ENCODE measurements around the gene NCKAP5L.

DNA sequence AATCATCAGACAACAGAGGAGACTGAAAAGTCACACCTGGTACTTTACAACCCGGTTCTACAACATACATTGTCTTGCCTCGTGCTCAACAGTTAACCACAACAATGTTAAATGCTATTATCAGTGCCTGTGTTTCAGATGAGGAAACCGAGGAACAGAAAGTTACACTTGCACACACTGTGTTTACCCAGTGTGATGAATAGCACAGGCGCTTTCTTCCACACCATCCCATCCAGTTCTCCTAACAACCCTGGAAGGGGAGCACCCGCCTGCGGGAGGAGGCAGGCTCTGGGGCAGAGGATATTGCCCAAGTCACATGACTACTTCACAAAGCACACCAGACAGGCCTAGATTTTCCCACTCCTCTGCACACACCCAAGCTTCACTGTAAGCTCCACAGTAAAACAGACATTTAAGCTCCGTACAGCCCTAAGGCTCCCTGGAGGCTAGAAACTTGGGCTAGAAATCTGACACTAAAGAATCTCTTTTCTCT, 21.8 kb downstream of the NCKAP5L start:
- TF ChIP-seq, protein P1, sequence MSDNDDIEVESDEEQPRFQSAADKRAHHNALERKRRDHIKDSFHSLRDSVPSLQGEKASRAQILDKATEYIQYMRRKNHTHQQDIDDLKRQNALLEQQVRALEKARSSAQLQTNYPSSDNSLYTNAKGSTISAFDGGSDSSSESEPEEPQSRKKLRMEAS (IDR thresholded peaks at IDR 0.05), result no peak
- TF ChIP-seq, protein P2, sequence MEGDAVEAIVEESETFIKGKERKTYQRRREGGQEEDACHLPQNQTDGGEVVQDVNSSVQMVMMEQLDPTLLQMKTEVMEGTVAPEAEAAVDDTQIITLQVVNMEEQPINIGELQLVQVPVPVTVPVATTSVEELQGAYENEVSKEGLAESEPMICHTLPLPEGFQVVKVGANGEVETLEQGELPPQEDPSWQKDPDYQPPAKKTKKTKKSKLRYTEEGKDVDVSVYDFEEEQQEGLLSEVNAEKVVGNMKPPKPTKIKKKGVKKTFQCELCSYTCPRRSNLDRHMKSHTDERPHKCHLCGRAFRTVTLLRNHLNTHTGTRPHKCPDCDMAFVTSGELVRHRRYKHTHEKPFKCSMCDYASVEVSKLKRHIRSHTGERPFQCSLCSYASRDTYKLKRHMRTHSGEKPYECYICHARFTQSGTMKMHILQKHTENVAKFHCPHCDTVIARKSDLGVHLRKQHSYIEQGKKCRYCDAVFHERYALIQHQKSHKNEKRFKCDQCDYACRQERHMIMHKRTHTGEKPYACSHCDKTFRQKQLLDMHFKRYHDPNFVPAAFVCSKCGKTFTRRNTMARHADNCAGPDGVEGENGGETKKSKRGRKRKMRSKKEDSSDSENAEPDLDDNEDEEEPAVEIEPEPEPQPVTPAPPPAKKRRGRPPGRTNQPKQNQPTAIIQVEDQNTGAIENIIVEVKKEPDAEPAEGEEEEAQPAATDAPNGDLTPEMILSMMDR (IDR thresholded peaks at IDR 0.05), result no peak
- no peak for TF ChIP-seq POLR2A (IDR thresholded peaks at IDR 0.05; ENCODE audit: low read length)
- TF ChIP-seq NFE2L2 (conservative IDR thresholded peaks at IDR 0.05; ENCODE audit: low read length), result no peak
- no peak for TF ChIP-seq FOSL2 (IDR thresholded peaks at IDR 0.05)
- no peak for TF ChIP-seq FOSL2 (CRISPR knock-in tag; IDR thresholded peaks at IDR 0.05)
- TF ChIP-seq ZC3H11A (IDR thresholded peaks at IDR 0.05), result no peak
- TF ChIP-seq KDM1A (IDR thresholded peaks at IDR 0.05; ENCODE audit: low read depth), result no peak

Data from A549 (cell line).